H1 (cell line): Measurements from ENCODE around the gene C12orf75. TPM values are rescaled to one million over a fixed set of nuclear protein-coding genes. Genes with fewer than 3 reads are reported as not detected.

Source experiments
- CEBPB ChIP-seq: IDR thresholded peaks from 2 replicates; pipeline ENCODE4 v1.6.1; 2012; ENCODE audit warnings: low read depth, low read length
- CHD2 ChIP-seq: IDR thresholded peaks from 2 replicates; pipeline ENCODE4 v1.6.1; 2012; ENCODE audit warnings: low read length, improper control_type of control experiment
- CREB1 ChIP-seq: IDR thresholded peaks from 2 replicates; pipeline ENCODE4 v1.6.1; 2012; ENCODE audit warnings: inconsistent platforms
- KDM5A ChIP-seq: fragments of 200-600 bp; IDR thresholded peaks from 2 replicates; pipeline ENCODE4 v1.7.1; 2012; ENCODE audit warnings: mild to moderate bottlenecking, low read length, inconsistent platforms, mixed read lengths
- NRF1 ChIP-seq: IDR thresholded peaks from 2 replicates; pipeline ENCODE4 v1.6.1; 2011; ENCODE audit warnings: mild to moderate bottlenecking, low read depth, low read length, improper control_type of control experiment
- POLR2A ChIP-seq, 2 experiments: IDR thresholded peaks; 1 replicate in 1 of 2; 2 replicates in 1 of 2; pipeline ENCODE4 v1.6.1; 2011; ENCODE audit warnings: low read depth in 2 of 2, low read length in 2 of 2, mild to moderate bottlenecking in 2 of 2; ENCODE audit errors: control extremely low read depth in 1 of 2
- POLR2AphosphoS5 ChIP-seq: IDR thresholded peaks from 2 replicates; pipeline ENCODE4 v1.6.1; 2011; ENCODE audit warnings: low read depth, low read length
- SP2 ChIP-seq: IDR thresholded peaks from 2 replicates; pipeline ENCODE4 v1.6.1; 2012; ENCODE audit warnings: mild to moderate bottlenecking, low read length, inconsistent platforms
- TCF12 ChIP-seq: IDR thresholded peaks from 2 replicates; pipeline ENCODE4 v1.6.1; 2011; ENCODE audit warnings: low read depth, mild to moderate bottlenecking, low read length
- polyA plus RNA-seq, 7 experiments: library from polyadenylated mRNA; depleted of rRNA in 3 of 7; stranded (reverse) in 5 of 7; unstranded in 2 of 7; fragments of >200 nt in 5 of 7; fragments of 200-250 nt in 2 of 7; gene quantifications; 1 replicate in 5 of 7; 2 replicates in 1 of 7; 4 replicates in 1 of 7; pipeline versions ENCODE4 v1.2.1 to v1.2.3, GENCODE V29; 2011 to 2013; ENCODE audit warnings: missing spikeins in 2 of 7, mixed read lengths in 2 of 7
- total RNA-seq: library from RNA; stranded (reverse); fragmentation: NEBNext Ultra II Directional; extraction: Animal tissue kit (Norgen Biotek cat#: 25700); gene quantifications from 2 replicates; pipeline ENCODE4 v1.2.1, GENCODE V29; 2021
- TF ChIP-seq, protein P1 (sequence below): fragments of 300-600 bp; sonication (generic); IDR thresholded peaks from 2 replicates; pipeline ENCODE4 v1.7.1; 2012; ENCODE audit warnings: low read length, moderate library complexity, mild to moderate bottlenecking, inconsistent platforms; ENCODE audit not compliant: insufficient replicate concordance
- TF ChIP-seq, protein P2 (sequence below): IDR thresholded peaks from 2 replicates; pipeline ENCODE4 v1.6.1; 2011; ENCODE audit warnings: low read depth, mild to moderate bottlenecking, low read length; ENCODE audit not compliant: insufficient read depth

Gene C12orf75
- total and polyA plus RNA-seq, 2 of the 8 experiments (the other 6 are each of a cell fraction or from before 2014, with no cell fraction given), result 26.4 to 41.2 TPM

GRCh38 chr12:105301696-105302095 lies 28.8 kb upstream of the C12orf75 start (continued):
- TF ChIP-seq, protein P1, sequence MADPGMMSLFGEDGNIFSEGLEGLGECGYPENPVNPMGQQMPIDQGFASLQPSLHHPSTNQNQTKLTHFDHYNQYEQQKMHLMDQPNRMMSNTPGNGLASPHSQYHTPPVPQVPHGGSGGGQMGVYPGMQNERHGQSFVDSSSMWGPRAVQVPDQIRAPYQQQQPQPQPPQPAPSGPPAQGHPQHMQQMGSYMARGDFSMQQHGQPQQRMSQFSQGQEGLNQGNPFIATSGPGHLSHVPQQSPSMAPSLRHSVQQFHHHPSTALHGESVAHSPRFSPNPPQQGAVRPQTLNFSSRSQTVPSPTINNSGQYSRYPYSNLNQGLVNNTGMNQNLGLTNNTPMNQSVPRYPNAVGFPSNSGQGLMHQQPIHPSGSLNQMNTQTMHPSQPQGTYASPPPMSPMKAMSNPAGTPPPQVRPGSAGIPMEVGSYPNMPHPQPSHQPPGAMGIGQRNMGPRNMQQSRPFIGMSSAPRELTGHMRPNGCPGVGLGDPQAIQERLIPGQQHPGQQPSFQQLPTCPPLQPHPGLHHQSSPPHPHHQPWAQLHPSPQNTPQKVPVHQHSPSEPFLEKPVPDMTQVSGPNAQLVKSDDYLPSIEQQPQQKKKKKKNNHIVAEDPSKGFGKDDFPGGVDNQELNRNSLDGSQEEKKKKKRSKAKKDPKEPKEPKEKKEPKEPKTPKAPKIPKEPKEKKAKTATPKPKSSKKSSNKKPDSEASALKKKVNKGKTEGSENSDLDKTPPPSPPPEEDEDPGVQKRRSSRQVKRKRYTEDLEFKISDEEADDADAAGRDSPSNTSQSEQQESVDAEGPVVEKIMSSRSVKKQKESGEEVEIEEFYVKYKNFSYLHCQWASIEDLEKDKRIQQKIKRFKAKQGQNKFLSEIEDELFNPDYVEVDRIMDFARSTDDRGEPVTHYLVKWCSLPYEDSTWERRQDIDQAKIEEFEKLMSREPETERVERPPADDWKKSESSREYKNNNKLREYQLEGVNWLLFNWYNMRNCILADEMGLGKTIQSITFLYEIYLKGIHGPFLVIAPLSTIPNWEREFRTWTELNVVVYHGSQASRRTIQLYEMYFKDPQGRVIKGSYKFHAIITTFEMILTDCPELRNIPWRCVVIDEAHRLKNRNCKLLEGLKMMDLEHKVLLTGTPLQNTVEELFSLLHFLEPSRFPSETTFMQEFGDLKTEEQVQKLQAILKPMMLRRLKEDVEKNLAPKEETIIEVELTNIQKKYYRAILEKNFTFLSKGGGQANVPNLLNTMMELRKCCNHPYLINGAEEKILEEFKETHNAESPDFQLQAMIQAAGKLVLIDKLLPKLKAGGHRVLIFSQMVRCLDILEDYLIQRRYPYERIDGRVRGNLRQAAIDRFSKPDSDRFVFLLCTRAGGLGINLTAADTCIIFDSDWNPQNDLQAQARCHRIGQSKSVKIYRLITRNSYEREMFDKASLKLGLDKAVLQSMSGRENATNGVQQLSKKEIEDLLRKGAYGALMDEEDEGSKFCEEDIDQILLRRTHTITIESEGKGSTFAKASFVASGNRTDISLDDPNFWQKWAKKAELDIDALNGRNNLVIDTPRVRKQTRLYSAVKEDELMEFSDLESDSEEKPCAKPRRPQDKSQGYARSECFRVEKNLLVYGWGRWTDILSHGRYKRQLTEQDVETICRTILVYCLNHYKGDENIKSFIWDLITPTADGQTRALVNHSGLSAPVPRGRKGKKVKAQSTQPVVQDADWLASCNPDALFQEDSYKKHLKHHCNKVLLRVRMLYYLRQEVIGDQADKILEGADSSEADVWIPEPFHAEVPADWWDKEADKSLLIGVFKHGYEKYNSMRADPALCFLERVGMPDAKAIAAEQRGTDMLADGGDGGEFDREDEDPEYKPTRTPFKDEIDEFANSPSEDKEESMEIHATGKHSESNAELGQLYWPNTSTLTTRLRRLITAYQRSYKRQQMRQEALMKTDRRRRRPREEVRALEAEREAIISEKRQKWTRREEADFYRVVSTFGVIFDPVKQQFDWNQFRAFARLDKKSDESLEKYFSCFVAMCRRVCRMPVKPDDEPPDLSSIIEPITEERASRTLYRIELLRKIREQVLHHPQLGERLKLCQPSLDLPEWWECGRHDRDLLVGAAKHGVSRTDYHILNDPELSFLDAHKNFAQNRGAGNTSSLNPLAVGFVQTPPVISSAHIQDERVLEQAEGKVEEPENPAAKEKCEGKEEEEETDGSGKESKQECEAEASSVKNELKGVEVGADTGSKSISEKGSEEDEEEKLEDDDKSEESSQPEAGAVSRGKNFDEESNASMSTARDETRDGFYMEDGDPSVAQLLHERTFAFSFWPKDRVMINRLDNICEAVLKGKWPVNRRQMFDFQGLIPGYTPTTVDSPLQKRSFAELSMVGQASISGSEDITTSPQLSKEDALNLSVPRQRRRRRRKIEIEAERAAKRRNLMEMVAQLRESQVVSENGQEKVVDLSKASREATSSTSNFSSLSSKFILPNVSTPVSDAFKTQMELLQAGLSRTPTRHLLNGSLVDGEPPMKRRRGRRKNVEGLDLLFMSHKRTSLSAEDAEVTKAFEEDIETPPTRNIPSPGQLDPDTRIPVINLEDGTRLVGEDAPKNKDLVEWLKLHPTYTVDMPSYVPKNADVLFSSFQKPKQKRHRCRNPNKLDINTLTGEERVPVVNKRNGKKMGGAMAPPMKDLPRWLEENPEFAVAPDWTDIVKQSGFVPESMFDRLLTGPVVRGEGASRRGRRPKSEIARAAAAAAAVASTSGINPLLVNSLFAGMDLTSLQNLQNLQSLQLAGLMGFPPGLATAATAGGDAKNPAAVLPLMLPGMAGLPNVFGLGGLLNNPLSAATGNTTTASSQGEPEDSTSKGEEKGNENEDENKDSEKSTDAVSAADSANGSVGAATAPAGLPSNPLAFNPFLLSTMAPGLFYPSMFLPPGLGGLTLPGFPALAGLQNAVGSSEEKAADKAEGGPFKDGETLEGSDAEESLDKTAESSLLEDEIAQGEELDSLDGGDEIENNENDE, result no peak
- TF ChIP-seq SP2 (no peak), CEBPB (no peak), KDM5A (no peak), POLR2A (IDR thresholded peaks at IDR 0.05; ENCODE audit: control extremely low read depth in 1 of 2, low read depth in 2 of 2, low read length in 2 of 2) (no peak), POLR2AphosphoS5 (no peak), TCF12 (no peak), CHD2 (no peak), CREB1 (no peak), NRF1 (no peak)
- TF ChIP-seq, protein P2, sequence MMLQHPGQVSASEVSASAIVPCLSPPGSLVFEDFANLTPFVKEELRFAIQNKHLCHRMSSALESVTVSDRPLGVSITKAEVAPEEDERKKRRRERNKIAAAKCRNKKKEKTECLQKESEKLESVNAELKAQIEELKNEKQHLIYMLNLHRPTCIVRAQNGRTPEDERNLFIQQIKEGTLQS, result no peak
- TF ChIP-seq, all 59 proteins: peak for 0
